Endothelial cell of umbilical vein (primary cell): ENCODE measurements around the gene GYG1. TPM values are rescaled to one million over a fixed set of nuclear protein-coding genes. Genes with fewer than 3 reads are reported as not detected.

Experiments
- BruUV-seq: library from RNA; stranded (reverse); fragments of 400-500 nt; replicated peaks from 2 replicates; lab custom pipeline; 2021; lab: Mats Ljungman, UMichigan
- CTCF ChIA-PET: fragments of 300-600, 350-600 bp; sonication (Branson Sonifier 250); formaldehyde crosslinking; loops from one replicate; lab custom pipeline; 2021; ENCODE audit warnings: antibody characterized with exemption, inconsistent platforms; lab: Charles Lee
- POLR2A ChIA-PET: fragments of 300-600, 350-600 bp; sonication (Branson Sonifier 250); formaldehyde crosslinking; loops from one replicate; lab custom pipeline; 2021; ENCODE audit warnings: antibody characterized with exemption, inconsistent platforms; lab: Charles Lee
- DNase-seq: peaks from one replicate; pipeline ENCODE4 v3.0.0-alpha.2; 2011; ENCODE audit warnings: low read depth, low spot score
- FAIRE-seq: peaks from 2 replicates; lab custom pipeline; 2011; peaks lifted over from hg19 to GRCh38; lab: Jason Lieb, UNC
- H2AFZ ChIP-seq: 2 replicates; pipeline ENCODE4 v1.6.0; 2012; ENCODE audit warnings: low read depth, low read length, control low read depth, inconsistent platforms
- H3K27ac ChIP-seq: 2 replicates; pipeline ENCODE4 v1.5.1; 2011; ENCODE audit warnings: low read depth, mild to moderate bottlenecking, control low read depth, low read length, moderate library complexity; ENCODE audit not compliant: insufficient read depth
- H3K27me3 ChIP-seq, 2 experiments: 2 replicates each; pipeline versions ENCODE4 v1.6.0 to v1.6.1; 2011; ENCODE audit warnings: low read length in 2 of 2, mixed read lengths in 1 of 2; ENCODE audit not compliant: control insufficient read depth in 2 of 2, insufficient read depth in 2 of 2
- H3K36me3 ChIP-seq, 2 experiments: 2 replicates in 1 of 2; 3 replicates in 1 of 2; pipeline ENCODE4 v1.5.1; 2011; ENCODE audit warnings: low read length in 2 of 2, mild to moderate bottlenecking in 1 of 2, moderate library complexity in 1 of 2; ENCODE audit not compliant: control insufficient read depth in 2 of 2, insufficient read depth in 2 of 2; ENCODE audit errors: extremely low read depth in 1 of 2
- H3K4me1 ChIP-seq: 3 replicates; pipeline ENCODE4 v1.5.1; 2011; ENCODE audit warnings: mild to moderate bottlenecking, low read length; ENCODE audit not compliant: control insufficient read depth, insufficient read depth; ENCODE audit errors: extremely low read depth
- H3K4me2 ChIP-seq: 2 replicates; pipeline ENCODE4 v1.6.1; 2011; ENCODE audit warnings: low read length, control low read depth, mixed read lengths; ENCODE audit not compliant: insufficient read depth
- H3K4me3 ChIP-seq, 3 experiments: fragments of 200-600 bp in 1 of 3; sonication (generic), shearing (Covaris generic) in 1 of 3; replicated peaks in 1 of 3; 2 replicates each; pipeline ENCODE4 v1.5.1; 2011 to 2016; ENCODE audit warnings: control low read depth in 3 of 3, low read length in 3 of 3, mild to moderate bottlenecking in 2 of 3, inconsistent platforms in 1 of 3, low read depth in 1 of 3, moderate library complexity in 1 of 3; ENCODE audit not compliant: insufficient read depth in 1 of 3
- H3K79me2 ChIP-seq: 2 replicates; pipeline ENCODE4 v1.6.0; 2012; ENCODE audit warnings: low read length, inconsistent platforms; ENCODE audit not compliant: control insufficient read depth, insufficient read depth
- H3K9ac ChIP-seq: replicated peaks from 2 replicates; pipeline ENCODE3; 2011; ENCODE audit warnings: low read length, control low read depth; ENCODE audit not compliant: insufficient read depth; ENCODE audit errors: extremely low read depth
- H3K9me1 ChIP-seq: replicated peaks from 3 replicates; pipeline ENCODE4 v1.6.0; 2011; ENCODE audit warnings: mild to moderate bottlenecking, low read length; ENCODE audit not compliant: control insufficient read depth, insufficient read depth; ENCODE audit errors: extremely low read depth
- H3K9me3 ChIP-seq: replicated peaks from 2 replicates; pipeline ENCODE4 v1.5.1; 2012; ENCODE audit warnings: low read length, inconsistent platforms; ENCODE audit not compliant: control insufficient read depth, insufficient read depth
- H4K20me1 ChIP-seq: replicated peaks from 2 replicates; pipeline ENCODE3; 2011; ENCODE audit warnings: mild to moderate bottlenecking, low read length; ENCODE audit not compliant: control insufficient read depth, insufficient read depth; ENCODE audit errors: extremely low read depth
- EZH2 ChIP-seq: IDR thresholded peaks from 2 replicates; pipeline ENCODE4 v1.6.1; 2012; ENCODE audit warnings: borderline replicate concordance, low read depth, mild to moderate bottlenecking, moderate library complexity, low read length, inconsistent platforms; ENCODE audit not compliant: severe bottlenecking
- FOS ChIP-seq: IDR thresholded peaks from 2 replicates; pipeline ENCODE4 v1.6.1; 2011; ENCODE audit warnings: mild to moderate bottlenecking, low read length, moderate library complexity, borderline replicate concordance; ENCODE audit not compliant: insufficient read depth
- GATA2 ChIP-seq: IDR thresholded peaks from 2 replicates; pipeline ENCODE4 v1.7.0; 2011; ENCODE audit warnings: low read depth, mild to moderate bottlenecking, moderate library complexity, mixed read lengths, low read length; ENCODE audit not compliant: insufficient read length, insufficient read depth
- JUN ChIP-seq: IDR thresholded peaks from 2 replicates; pipeline ENCODE4 v1.6.1; 2011; ENCODE audit warnings: borderline replicate concordance, low read depth; ENCODE audit not compliant: insufficient read length, insufficient read depth
- MYC ChIP-seq: IDR thresholded peaks from one replicate; pipeline ENCODE4 v1.6.1; 2011; ENCODE audit warnings: mild to moderate bottlenecking, low read depth, low read length
- POLR2A ChIP-seq: IDR thresholded peaks from 2 replicates; pipeline ENCODE4 v1.6.1; 2012; ENCODE audit warnings: low read depth, mild to moderate bottlenecking, control low read depth, low read length
- POLR2AphosphoS5 ChIP-seq: IDR thresholded peaks from 2 replicates; pipeline ENCODE4 v1.6.1; 2012; ENCODE audit warnings: low read depth, mild to moderate bottlenecking, control low read depth, low read length, moderate library complexity; ENCODE audit not compliant: insufficient read depth
- dilution Hi-C: fragments of 300-500 bp; cut with MboI; formaldehyde crosslinking; loops from one replicate; pipeline ENCODE4 v1.15.0; 2019; ENCODE audit warnings: low sequenced_read_pairs; ENCODE audit not compliant: extremely low pct_ligation_motif_present
- intact Hi-C: fragments of 100-400 bp; cut with micrococcal nuclease; formaldehyde crosslinking; loops from one replicate; pipeline ENCODE4 v1.10.0; 2022
- polyA plus RNA-seq, 4 experiments: library from polyadenylated mRNA; depleted of rRNA in 3 of 4; stranded (reverse) in 3 of 4; unstranded in 1 of 4; fragments of >200 nt; gene quantifications; 2 replicates each; pipeline versions ENCODE4 v1.2.1 to v1.2.3, GENCODE V29; 2011 to 2012; ENCODE audit warnings: missing spikeins in 1 of 4
- total RNA-seq: library from RNA; stranded (reverse); gene quantifications from 2 replicates; pipeline ENCODE4 v1.2.3, GENCODE V29; 2021
- TF ChIP-seq, protein P1 (sequence below): IDR thresholded peaks from 2 replicates; pipeline ENCODE4 v1.6.1; 2011; ENCODE audit not compliant: insufficient read depth, insufficient read length
- TF ChIP-seq, protein P2 (sequence below), 2 donors: IDR thresholded peaks; 1 replicate in 1 of 2; 2 replicates in 1 of 2; pipeline ENCODE4 v1.5.1; 2011; ENCODE audit warnings: low read length in 2 of 2, mild to moderate bottlenecking in 2 of 2, moderate library complexity in 2 of 2, control low read depth in 1 of 2, inconsistent platforms in 1 of 2, low read depth in 1 of 2; ENCODE audit not compliant: insufficient read depth in 1 of 2; ENCODE audit errors: extremely low read depth in 1 of 2

Gene GYG1
- total and polyA plus RNA-seq, 2 donors (not counting 3 experiments of a cell fraction or from before 2014, with no cell fraction given): 24.7 to 58.5 TPM

DNA sequence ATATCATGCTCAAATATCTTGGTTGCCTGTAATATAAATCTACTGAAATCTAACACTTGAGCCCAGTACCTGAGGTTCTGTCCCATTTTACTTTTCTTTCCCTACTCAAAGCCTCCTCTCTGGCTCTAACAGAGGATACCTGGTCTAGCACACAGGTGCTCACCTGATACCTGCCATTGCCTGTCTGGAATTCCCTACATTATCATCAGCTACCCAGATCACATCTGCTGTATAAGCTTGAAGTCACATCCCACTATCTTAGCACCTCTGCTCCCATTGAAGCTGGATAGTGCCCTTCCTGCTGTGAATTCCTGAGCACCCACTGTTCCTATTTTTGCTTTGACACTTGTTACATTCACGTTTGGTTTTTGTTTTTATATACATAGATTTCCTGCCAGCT is 30.5 kb downstream of the GYG1 start:
- Histone ChIP-seq H4K20me1 (no peaks in the 10 kb centered on the region), H2AFZ (no peak overlapping the region), H3K4me1 (peaks cover 5% of the 10 kb centered on the region), H3K27me3 (no peaks in the 10 kb centered on the region), H3K36me3 (peaks cover 3 to 10% of the 10 kb centered on the region in 2 experiments), H3K27ac (no peak overlapping the region), H3K79me2 (no peaks in the 10 kb centered on the region), H3K9me3 (no peaks in the 10 kb centered on the region), H3K4me3 (no peak overlapping the region), H3K4me2 (no peak overlapping the region), H3K9ac (no peak overlapping the region), H3K9me1 (no peaks in the 10 kb centered on the region)
- POLR2A ChIA-PET: no interaction called here
- dilution Hi-C loops: no loop called here
- CTCF ChIA-PET: interaction anchor here (0.7 to 1.1 kb wide), 2 partner anchors 12 to 30 kb away, joined by 3 read pairs; no protein-coding TSS in a partner anchor
- no TSS peak for BruUV-seq
- intact Hi-C loops: no loop called here
- TF ChIP-seq EZH2 (no peak), GATA2 (no peak), MYC (no peak), POLR2AphosphoS5 (no peak)
- no peak for DNase-seq
- no peak for FAIRE-seq

DNA sequence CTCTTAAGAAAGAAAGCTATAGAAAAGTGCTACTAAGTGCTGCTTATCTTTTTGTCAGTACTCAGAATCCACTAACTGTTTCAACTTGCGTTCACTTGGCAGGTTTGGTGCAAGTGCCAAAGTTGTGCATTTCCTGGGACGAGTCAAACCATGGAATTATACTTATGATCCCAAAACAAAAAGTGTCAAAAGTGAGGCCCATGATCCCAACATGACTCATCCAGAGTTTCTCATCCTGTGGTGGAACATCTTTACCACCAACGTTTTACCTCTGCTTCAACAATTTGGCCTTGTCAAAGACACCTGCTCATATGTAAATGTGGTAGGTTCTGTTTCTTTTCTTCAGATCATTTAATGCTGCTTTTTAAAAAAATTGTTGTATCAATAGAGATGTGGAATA is 32.6 kb downstream of the GYG1 start:
- dilution Hi-C loops: no loop called here
- no peak for TF ChIP-seq MYC
- TF ChIP-seq POLR2AphosphoS5: no peak
- no peak for TF ChIP-seq JUN
- TF ChIP-seq FOS: no peak
- TF ChIP-seq GATA2: no peak
- TF ChIP-seq, protein P1, sequence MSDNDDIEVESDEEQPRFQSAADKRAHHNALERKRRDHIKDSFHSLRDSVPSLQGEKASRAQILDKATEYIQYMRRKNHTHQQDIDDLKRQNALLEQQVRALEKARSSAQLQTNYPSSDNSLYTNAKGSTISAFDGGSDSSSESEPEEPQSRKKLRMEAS: no peak
- no peak for TF ChIP-seq POLR2A
- TF ChIP-seq, protein P2, sequence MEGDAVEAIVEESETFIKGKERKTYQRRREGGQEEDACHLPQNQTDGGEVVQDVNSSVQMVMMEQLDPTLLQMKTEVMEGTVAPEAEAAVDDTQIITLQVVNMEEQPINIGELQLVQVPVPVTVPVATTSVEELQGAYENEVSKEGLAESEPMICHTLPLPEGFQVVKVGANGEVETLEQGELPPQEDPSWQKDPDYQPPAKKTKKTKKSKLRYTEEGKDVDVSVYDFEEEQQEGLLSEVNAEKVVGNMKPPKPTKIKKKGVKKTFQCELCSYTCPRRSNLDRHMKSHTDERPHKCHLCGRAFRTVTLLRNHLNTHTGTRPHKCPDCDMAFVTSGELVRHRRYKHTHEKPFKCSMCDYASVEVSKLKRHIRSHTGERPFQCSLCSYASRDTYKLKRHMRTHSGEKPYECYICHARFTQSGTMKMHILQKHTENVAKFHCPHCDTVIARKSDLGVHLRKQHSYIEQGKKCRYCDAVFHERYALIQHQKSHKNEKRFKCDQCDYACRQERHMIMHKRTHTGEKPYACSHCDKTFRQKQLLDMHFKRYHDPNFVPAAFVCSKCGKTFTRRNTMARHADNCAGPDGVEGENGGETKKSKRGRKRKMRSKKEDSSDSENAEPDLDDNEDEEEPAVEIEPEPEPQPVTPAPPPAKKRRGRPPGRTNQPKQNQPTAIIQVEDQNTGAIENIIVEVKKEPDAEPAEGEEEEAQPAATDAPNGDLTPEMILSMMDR (IDR thresholded peaks at IDR 0.05; ENCODE audit: extremely low read depth in 1 of 2, insufficient read depth in 1 of 2, low read depth in 1 of 2, low read length in 2 of 2): no peak
- TF ChIP-seq EZH2: no peak
- CTCF ChIA-PET: interaction anchor here (1.6 kb wide), 1 partner anchor 69 kb away, joined by 3 read pairs; no protein-coding TSS in a partner anchor
- Histone ChIP-seq H3K9ac (no peak overlapping the region), H3K36me3 (peaks cover 6 to 10% of the 10 kb centered on the region in 2 experiments), H4K20me1 (no peaks in the 10 kb centered on the region), H3K27ac (no peak overlapping the region), H3K4me1 (no peaks in the 10 kb centered on the region), H3K4me3 (no peak overlapping the region), H3K27me3 (no peaks in the 10 kb centered on the region), H3K4me2 (no peak overlapping the region), H3K9me3 (no peaks in the 10 kb centered on the region), H3K79me2 (no peaks in the 10 kb centered on the region), H2AFZ (no peak overlapping the region), H3K9me1 (no peaks in the 10 kb centered on the region)
- no TSS peak for BruUV-seq
- no peak for FAIRE-seq
- POLR2A ChIA-PET: no interaction called here
- no peak for DNase-seq
- intact Hi-C loops: no loop called here
